Stimulated activated CD4-positive, alpha-beta T cell treated with anti-CD3 and anti-CD28 coated beads, Interleukin-4, amount 100 ng/mL, for 4 hours (primary cell): ENCODE measurements around the gene POFUT1.
A peak's percentile ranks its signal among the peaks of the same experiment; 100 is the strongest.

Experiments used
- DNase-seq, 2 experiments: peaks; one replicate each; pipeline ENCODE4 v3.0.0-alpha.2; 2020

The POFUT1 gene

DNA sequence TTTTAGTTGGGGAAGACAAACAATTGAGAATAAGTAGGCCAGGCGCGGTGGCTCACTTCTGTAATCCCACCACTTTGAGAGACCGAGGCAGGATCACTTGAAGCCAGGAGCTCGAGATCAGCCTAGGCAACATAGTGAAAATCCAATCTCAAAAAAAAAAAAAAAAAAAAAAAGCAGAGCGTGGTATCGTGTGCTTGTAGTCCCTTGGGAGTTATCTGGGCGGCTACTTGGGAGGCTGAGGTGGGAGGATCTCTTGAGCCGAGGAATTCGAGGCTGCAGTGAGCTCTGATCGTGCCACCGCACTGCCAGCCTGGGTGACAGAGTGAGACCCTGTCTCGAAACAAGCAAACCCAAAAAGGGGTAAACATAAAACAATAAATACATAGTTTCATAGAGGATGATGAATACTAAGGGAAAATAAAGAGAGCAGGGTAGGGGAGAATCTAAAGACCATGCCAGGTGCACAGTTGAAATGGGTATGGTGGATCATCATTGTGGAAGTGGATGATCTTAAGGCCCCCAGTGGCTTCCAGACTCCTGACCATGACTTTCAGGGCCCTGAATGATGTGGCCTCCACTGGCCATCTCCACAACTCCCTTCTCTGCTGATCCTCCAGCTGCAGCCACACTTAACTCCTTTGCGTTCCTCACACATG lies 947 bp downstream of the POFUT1 start:
- DNase-seq: no peak

DNA sequence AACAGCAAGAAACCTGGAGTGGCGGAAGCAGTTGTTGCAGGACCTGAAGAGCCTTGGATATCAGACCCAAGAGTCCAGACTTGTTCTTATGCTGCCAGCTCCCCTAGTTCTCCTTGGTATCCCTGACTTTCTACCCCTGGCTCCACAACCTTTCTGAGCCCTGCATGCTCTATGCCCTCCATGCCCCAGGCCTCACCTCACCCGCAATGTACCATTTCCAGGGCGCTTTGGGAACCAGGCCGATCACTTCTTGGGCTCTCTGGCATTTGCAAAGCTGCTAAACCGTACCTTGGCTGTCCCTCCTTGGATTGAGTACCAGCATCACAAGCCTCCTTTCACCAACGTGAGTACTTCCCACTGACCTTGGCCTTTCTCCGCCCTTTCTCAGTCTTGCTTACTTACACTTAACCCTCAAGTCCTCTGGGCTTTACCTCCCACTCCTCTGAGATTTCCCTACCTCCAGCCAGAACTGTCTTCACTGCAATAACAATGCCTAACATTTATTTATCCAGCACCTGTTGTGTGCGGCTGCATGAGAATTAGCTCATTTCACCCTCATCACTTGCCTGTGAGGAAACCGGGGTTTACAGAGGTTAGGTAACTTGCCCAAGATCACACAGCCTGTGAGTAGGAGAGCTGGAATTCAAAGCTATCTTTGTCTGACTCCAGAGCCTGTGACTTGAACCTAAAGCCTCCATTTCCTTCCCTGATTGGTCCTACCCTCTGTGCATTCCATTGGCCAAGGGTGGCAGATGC lies 2.3 kb downstream of the POFUT1 start:
- DNase-seq: no peak

DNA sequence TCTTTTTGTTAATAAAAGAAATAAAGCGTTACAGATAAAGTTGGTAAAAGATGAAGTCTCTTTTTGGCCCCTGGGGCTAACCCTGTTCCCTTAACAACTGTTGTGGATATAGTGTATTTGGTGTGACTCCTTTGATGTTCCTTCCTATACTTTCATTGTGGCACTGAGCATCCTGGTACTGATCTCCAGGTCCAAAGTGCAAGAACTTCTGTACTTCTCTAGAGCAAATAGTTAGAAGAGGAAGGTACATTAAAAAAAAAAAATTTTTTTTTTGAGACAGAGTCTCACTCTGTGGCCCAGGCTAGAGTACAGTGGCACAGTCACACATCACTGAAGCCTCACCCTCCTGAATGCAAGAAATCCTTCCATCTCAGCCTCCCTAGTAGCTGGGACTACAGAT lies 6.2 kb downstream of the POFUT1 start:
- DNase-seq: no peak

DNA sequence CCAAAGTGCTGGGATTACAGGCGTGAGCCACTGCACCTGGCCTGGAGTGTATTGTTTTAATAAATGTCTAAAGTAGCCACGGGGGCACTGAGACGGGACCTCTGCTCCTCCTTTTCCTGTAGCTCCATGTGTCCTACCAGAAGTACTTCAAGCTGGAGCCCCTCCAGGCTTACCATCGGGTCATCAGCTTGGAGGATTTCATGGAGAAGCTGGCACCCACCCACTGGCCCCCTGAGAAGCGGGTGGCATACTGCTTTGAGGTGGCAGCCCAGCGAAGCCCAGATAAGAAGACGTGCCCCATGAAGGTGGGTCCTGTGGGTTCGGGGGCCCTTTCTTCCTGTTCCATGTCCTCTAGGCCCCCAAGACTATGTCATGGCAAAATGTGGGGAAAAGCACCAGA lies 7.5 kb downstream of the POFUT1 start:
- no peak for DNase-seq

DNA sequence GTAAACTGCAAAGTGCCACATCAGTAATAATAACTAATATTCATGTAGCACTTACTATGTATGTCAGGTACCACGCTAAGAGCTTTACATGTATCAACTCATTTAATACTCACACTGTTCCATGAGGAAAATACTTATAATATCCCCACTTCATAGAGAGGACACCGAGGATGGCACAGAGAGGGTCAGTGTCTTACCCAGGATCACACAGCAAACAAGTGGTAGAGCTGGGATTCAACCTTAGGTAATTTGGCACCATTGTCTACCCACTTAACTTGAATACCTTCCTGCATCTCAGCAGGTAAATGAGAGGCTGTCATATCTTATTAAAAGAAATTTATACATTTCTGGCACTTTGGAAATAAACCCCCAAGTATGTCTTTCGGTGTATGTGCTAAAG lies 8.0 kb downstream of the POFUT1 start:
- DNase-seq: no peak

DNA sequence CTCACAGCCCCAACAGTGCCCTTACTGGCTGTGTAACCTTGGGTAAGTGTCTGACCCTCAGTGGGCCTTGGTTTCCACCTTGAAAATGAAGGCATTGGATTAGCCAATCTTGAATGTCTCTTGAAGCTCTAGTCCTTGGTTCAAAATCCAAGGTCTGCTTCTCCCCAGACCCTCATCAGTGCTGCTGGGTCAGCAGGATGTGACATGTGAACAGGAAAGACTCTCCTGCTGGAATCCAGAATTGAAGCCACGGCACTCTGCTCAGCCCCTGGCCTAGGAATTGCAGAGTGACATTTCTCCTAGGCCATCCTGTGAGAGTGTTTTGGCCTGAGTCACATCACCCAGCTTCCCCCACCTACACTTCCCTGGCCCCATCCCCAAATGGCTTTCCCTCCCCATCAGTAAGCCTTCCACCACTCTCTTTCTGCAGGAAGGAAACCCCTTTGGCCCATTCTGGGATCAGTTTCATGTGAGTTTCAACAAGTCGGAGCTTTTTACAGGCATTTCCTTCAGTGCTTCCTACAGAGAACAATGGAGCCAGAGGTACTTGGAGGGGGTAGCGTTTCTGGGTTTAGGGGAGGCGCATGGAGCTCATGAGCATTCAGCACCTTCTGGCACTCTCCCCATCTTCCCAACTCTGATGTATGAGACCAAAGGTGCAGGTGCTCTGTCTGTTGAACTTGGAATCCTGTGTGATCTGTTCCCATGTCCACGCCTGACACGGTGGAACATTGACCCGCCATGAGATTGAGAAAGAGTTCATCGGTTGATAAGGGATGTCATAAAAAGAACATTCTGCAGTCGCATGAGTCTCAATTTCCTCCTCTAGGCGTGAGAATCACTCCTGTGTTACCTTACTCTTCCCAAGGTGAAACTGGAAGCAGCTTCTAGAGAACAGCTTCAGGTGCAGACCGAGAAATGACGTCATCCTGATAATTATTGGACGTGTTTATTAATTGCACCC lies 8.8 kb downstream of the POFUT1 start:
- no peak for DNase-seq

DNA sequence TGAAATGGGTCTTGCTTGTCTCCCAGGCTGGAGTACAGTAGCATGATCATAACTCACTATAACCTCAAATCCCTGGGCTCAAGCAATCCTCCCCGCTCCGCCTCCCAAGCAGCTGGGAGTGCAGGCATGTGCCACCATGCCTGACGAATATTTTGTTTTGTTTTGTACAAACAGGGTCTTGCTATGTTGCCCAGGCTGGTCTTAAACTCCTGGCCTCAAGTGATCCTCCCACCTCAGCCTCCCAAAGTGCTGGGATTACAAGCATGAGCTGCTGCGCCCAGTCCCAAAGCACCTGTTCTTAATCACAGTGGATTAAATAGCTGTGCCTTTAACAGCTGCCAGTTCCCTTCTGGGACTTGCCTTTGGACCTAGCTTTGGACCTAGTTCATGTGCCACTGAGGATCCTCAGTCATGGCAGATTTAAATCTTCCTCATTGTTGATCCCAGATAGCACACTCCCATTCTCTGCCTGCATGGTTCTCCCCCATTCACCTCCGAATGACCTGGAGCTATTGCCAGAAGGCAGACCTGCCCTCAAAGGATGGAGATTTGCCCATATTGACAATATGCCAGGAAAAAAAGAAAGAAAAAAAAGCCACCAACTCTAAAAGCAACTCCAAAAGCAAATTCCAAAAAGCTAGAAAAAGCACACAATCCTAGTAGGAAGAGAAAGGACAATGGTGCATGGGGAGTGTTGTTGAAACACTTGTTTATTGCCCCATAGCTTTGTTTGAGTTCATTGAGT lies 10.6 kb downstream of the POFUT1 start:
- DNase-seq: no peak

DNA sequence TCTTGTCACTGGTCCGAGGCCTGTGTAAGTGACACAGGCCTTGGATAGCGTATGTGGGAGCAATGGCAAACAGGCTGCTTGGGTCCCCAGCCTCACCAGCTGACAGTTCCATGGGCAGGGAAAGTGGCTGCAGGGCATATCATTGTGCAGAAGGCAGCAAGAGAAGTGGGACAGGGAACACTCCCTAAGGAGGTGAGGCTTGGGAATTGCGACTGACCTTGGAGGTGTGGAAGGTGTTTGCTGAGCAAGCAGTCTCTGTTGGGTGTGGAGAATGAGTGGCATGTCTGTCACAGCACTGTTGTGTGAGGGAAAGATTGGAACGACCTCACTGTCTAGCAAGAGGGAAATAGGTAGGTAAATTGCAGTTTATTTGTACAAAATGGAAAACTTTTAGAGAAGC lies 16.8 kb downstream of the POFUT1 start:
- DNase-seq: no peak

DNA sequence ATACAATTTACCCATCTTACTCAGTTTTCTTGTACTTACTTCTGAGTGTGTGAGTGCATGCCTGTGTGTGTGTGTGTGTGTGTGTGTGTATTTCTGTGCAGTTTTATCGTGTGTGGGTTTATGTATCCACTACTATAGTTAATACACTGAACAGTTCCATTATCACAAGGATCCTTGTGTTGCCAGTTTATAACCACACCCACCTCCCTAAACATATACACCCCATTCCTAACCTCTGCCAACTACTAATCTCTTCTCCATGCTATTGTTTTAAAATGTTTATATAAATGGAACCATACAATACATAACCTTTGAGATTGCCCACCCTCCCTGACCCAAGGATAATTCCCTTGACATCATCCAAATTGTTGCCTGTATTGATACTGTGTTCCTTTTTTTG lies 18.7 kb downstream of the POFUT1 start:
- no peak for DNase-seq

DNA sequence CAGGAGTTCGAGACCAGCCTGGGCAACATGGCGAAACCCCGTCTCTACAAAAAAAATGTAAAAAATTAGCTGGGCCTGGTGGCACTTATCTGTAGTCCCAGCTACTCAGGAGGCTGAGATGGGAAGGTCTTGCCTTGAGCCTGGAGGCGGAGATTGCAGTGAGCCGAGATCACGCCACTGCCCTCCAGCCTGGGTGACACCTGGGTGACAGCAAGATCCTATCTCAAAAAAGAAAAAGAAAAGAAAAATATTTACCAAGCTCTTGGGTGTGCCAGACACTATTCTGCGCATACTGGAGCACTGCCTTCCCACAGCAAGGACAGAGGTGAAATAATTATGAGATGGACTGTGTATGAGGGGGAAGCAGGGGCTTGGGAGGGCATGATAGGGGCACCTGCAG lies 19.6 kb downstream of the POFUT1 start:
- no peak for DNase-seq

DNA sequence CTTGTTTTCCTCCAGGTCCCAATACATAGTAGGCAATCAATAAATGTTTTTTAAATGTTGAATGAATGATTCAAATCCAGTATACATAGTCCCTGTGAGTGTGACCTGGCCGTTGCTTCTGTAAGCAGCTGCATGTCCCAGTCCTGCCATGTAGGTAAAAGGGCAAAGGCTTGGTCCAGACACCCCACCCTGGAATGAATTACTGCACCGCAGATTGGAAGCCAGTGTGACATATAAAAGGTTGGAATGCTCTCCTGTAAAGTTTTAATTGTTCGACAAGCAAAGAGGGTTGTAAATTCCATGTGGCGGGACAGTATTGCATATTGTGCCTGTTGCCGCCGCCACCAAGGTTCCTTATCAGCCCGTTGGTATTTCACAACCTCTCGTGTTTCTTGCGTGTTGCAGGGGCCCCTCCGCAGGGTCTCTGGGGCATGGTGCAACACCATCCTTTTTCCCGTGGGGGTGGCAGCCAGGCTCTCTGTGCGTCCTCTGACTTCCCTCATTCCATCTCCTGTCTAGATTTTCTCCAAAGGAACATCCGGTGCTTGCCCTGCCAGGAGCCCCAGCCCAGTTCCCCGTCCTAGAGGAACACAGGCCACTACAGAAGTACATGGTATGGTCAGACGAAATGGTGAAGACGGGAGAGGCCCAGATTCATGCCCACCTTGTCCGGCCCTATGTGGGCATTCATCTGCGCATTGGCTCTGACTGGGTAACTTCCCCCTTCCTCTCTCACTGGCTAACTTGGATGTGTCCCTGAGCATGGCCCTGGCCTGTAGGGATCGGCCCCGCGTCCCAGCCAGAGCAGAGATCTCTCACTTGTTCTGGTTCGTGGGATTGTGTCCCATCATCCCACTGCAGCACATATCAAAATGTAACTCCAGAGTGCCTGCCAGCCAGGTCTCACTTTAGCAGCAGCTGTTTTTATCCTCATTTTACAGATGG lies 20.3 kb downstream of the POFUT1 start:
- DNase-seq: no peak

DNA sequence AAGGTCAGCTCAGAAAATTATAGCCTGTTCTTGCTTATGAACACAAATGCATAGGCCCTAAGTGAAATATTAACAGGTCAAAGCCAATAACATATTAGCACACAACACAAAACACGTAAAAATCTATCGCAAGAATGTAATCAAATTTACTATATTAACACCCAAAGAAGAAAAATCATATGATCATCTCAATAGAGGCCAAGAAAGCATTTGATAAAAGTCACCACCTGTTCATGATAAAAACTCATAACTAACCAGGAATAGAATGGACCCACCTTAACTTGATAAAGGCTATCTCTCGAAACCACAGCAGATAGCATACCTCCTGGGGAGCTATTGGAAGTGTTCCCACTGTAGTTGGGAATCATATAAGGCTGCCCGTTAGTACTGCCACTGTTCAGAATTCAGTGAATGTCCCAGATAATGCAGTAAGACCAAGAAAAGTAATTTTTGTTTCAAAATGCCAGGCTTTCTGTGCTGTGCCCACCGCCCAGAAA lies 21.6 kb downstream of the POFUT1 start:
- DNase-seq: no peak

DNA sequence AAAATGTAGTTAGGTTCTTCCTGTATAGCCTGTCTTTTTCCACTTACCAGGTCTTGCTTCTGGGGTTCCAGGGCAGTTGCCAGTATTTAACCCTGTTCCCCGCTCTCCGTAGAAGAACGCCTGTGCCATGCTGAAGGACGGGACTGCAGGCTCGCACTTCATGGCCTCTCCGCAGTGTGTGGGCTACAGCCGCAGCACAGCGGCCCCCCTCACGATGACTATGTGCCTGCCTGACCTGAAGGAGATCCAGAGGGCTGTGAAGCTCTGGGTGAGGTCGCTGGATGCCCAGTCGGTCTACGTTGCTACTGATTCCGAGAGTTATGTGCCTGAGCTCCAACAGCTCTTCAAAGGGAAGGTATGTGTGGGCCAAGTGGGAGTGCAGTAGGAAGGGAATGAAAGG lies 23.0 kb downstream of the POFUT1 start:
- DNase-seq: no peak

DNA sequence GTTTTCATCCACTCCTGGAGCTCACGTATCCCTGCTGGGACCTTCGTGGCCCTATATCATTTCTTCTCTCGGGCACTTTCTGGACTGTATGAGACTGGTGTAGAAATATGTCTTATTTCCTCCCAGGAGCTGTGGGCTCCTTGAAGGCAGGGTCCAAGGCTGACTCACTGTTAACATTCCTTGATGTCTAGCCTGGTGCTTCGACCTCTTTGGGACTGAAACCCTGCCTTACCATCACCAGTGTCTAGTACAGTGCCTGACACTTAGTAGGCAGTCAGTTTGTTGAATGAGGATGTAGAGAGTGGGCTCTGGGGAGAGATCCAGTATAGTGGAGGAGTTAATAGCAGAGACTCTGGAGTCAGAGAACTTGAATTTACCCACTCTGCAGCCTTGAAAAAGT lies 23.6 kb downstream of the POFUT1 start:
- DNase-seq: no peak

DNA sequence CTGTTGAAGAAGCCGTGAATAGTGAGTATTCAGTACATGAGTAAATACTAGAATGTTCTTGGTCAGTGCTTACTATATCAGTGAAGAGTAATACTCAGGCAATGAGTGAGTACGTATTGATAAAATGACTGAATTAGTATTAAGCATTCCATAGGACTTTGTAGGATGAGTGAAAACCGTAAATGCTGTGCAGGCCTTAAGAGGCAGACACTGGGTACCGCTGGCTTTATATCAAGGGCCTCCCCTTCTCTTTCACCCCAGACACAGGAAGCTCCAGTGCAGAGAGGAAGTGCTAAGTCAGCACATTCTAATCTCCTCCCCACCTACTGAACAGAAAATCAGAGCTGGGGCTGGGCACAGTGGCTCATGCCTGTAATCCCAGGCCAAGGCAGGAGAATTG lies 24.2 kb downstream of the POFUT1 start:
- DNase-seq: peak; percentile 21 to 33

DNA sequence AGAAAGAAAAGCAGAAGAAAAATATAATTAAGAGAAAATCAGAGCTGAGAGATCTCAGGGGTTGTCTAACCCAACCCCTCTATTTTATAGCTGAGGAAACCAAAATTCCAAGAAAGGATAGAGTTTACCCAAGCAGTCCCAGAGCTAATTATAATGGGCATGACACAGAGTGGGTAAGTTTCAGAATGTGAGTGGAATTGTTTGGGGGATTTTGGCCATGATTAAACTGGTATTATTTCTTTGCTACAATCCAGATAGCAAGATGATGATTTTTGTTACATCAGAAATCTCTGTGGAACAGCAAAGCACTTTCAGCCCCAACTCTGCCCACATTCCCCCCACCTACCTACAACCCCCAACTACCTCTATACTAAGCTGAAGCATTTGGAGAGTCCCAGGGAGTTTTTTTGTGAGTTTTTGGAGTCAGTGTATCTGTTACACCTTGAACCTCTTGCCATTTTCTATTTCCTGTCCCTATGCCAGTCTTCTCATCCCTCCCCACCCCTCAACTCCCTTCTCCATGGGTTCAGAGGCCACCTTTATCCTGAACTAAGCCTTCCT lies 24.7 kb downstream of the POFUT1 start:
- no peak for DNase-seq

DNA sequence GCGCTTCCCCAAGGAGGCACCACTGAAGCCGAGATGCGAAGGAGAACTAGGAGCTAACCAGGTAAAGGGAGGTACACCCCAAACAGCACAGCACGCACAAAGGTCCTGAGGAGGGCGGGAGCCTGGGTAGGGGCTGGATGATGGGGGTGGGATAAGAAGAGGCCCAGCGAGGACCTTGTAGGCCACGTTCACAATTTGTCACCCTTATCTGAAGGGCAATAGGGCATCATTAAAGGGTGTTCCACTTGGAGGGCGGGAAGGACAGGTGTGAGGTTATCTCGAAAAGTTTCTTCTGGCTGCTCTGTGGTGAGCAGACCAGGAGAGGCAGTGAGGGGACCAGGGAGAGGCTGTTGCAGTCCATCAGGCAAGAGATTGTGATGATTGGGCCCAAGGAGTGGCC lies 25.6 kb downstream of the POFUT1 start:
- DNase-seq: no peak

DNA sequence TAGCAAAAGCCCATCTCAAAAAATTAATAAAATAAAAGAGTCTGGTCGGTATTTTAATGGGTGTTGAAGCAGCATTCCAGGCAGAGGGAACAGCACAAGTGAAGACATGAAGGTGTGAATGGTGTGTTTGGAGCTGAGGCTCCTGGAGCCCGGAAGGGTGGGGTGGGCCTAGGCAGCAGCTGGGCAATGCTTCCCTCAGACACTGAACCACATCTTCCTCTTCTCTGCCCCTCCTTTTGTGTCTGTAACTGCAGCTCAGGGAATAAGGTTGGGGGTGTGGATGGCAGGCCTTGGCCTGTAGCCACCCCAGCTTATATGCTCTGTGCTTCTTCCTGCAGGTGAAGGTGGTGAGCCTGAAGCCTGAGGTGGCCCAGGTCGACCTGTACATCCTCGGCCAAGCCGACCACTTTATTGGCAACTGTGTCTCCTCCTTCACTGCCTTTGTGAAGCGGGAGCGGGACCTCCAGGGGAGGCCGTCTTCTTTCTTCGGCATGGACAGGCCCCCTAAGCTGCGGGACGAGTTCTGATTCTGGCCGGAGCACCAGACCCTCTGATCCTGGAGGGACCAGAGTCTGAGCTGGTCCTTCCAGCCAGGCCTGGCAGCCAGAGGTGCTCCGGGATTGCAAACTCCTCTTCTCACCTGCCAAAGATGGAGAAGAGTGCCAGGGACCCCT lies 26.6 kb downstream of the POFUT1 start:
- DNase-seq: no peak

DNA sequence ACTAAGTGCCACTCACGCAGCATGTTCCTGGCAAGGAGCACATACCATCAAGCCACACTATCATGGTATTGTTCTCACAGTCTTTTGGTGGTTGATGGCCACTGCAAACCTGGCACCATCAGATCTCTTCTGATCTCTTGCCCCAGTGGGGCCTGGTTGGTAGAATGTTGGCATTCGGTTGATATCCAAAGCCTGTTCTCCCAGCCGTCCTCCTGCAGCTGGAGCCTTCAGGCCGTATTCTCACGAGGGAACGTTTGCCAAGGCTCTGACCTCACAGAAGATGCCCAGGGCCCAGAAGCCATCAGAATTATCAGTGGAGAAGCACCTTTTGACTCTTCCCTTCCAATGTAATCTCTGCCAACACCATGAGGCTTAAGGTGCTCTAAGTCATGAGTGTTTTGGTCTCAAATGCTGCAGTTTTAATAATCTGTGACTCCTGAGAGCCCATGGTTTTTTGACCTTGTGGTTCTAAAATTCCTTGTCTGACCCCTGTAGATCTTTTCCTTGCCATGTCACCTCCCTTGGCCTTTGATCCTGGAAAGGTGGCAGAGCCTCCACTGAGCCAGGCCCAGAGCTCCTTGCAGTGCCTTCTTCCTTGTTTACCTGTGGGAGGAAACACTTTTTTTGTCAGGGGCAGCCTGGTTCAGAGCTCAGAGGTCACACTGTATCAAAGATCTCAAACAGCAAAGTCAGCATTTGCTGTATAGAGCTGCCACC lies 27.8 kb downstream of the POFUT1 start:
- no peak for DNase-seq

DNA sequence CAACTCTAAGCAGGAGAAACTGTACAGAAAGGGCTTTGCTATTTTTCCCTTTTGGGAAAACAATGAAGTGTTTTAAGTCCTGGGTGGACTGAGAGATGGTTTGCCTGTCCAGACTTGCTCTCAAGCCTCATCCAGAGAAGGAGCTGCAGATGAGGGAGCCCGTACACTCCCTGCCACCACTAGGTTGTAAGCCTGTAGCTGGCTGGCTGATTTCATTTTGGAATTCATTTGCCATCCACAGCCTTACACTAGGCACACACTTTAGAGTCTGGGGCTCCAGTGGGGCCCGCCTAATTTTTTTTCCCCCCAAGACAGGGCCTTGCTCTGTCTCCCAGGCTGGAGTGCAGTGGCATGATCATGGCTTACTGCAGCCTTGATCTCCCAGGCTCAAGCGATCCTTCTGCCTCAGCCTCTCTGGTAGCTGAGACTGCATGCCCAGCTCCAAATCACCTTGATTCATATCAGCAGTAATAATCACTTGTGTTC lies 28.4 kb downstream of the POFUT1 start:
- DNase-seq: no peak
